Upper lobe of right lung (tissue), 1 donor: ENCODE results near the gene AHR. TPM values are rescaled to one million over a fixed set of nuclear protein-coding genes. Genes with fewer than 3 reads are reported as not detected.

Experiments
- ATAC-seq: fragments of 200-7000 bp; cut with Tn5 transposase; one replicate; pipeline ENCODE4 v1.9.1; 2020; ENCODE audit warnings: mild to moderate bottlenecking, moderate library complexity
- DNase-seq: peaks from one replicate; pipeline ENCODE4 v3.0.0-alpha.2; 2020
- H3K27ac ChIP-seq: fragments of 200-600 bp; one replicate; pipeline ENCODE4 v1.8.0; 2022
- H3K27me3 ChIP-seq: fragments of 200-600 bp; one replicate; pipeline ENCODE4 v1.8.0; 2022; ENCODE audit warnings: mild to moderate bottlenecking
- H3K36me3 ChIP-seq: fragments of 200-600 bp; one replicate; pipeline ENCODE4 v1.8.0; 2022
- H3K4me1 ChIP-seq: fragments of 200-600 bp; one replicate; pipeline ENCODE4 v1.8.0; 2022
- H3K4me3 ChIP-seq: fragments of 200-600 bp; one replicate; pipeline ENCODE4 v1.8.0; 2022; ENCODE audit warnings: mild to moderate bottlenecking
- H3K9me3 ChIP-seq: fragments of 200-600 bp; one replicate; pipeline ENCODE4 v1.8.0; 2022
- CTCF ChIP-seq: fragments of 200-600 bp; IDR thresholded peaks from one replicate; pipeline ENCODE4 v1.8.0; 2022; ENCODE audit warnings: antibody characterized with exemption
- intact Hi-C: fragments of 100-400 bp; cut with DNase I; formaldehyde crosslinking; loops from one replicate; pipeline ENCODE4 v1.11.0; 2022
- total RNA-seq: library from RNA; stranded (reverse); fragmentation: NEBNext Ultra II Directional; extraction: Animal tissue kit (Norgen Biotek cat#: 25700); gene quantifications from one replicate; pipeline ENCODE4 v1.2.1, GENCODE V29; 2021
- donor health status: DM: no; HTN: yes; CAD: no; lungs with severe emphysema.

Gene AHR
- total RNA-seq, 1 donor from 2014 or later = 118 TPM

- no peaks in the 10 kb centered on the region for H3K9me3 ChIP-seq
- TF ChIP-seq CTCF = no peak
- DNase-seq (no peak), ATAC-seq (no peak)
- H3K36me3 ChIP-seq = peaks cover 24% of the 10 kb centered on the region
- intact Hi-C loops = no loop called here
- H3K27ac ChIP-seq = no peak overlapping the region
- no peaks in the 10 kb centered on the region for H3K27me3 ChIP-seq
- peaks cover 34% of the 10 kb centered on the region for H3K4me1 ChIP-seq
- no peak overlapping the region for H3K4me3 ChIP-seq
These were observed 21.0 kb downstream of the AHR start for GRCh38 chr7:17319164-17320101.

DNA sequence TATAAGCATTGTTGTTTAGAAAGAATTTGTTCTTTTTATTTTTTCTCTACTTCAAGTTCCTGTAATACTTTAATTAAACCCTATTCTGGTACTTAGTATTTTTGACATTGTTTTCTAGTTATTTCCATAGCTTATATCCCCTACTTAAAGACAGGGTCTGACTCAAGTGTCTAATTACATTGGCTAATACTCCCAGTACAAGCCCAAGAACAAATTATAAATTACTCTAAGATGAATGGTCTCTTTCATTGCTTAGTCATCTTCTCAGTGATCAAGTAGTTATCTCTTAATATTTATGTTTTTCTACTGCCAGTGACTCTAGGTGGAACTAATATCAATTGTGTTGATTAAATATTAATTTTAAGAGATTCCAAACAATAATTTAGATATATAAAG lies 21.6 kb downstream of the AHR start:
- Histone ChIP-seq H3K4me1 (peaks cover 32% of the 10 kb centered on the region), H3K27me3 (no peaks in the 10 kb centered on the region), H3K4me3 (no peak overlapping the region), H3K36me3 (peaks cover 24% of the 10 kb centered on the region), H3K9me3 (no peaks in the 10 kb centered on the region), H3K27ac (no peak overlapping the region)
- intact Hi-C loops = no loop called here
- TF ChIP-seq CTCF = no peak
- ATAC-seq (no peak), DNase-seq (no peak)

DNA sequence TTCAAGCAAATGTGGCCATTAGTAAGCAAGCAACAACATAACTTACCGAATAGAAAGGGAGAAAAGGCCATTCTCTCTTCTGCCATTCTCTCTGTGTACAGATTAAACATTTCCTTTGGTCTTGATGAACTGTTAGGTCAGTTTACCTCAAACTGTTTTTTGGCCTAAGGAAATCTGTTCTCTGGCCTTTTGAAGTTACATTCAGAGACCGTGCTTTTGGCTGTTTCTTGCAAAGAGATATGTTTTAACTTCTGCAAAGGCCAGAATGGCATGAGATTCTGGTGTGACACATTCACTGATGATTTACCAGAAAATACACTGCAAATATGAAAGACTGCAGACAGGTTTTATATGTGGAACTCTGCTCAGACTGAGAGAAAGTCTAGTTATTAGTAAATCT lies 22.2 kb downstream of the AHR start:
- H3K9me3 ChIP-seq = no peaks in the 10 kb centered on the region
- H3K4me3 ChIP-seq = no peak overlapping the region
- TF ChIP-seq CTCF = no peak
- peak overlapping the region; percentile 26 for H3K27ac ChIP-seq
- peaks cover 24% of the 10 kb centered on the region for H3K36me3 ChIP-seq
- peaks cover 32% of the 10 kb centered on the region for H3K4me1 ChIP-seq
- intact Hi-C loops = no loop called here
- no peak for ATAC-seq
- no peak for DNase-seq
- H3K27me3 ChIP-seq = no peaks in the 10 kb centered on the region

GRCh38 chr7:17325364-17325763 lies 26.9 kb downstream of the AHR start:
- H3K36me3 ChIP-seq = peaks cover 52% of the 10 kb centered on the region
- DNase-seq = no peak
- no peaks in the 10 kb centered on the region for H3K9me3 ChIP-seq
- H3K4me3 ChIP-seq = no peak overlapping the region
- no peak for TF ChIP-seq CTCF
- H3K4me1 ChIP-seq = peaks cover 16% of the 10 kb centered on the region
- no peak for ATAC-seq
- intact Hi-C loops = no loop called here
- no peaks in the 10 kb centered on the region for H3K27me3 ChIP-seq
- H3K27ac ChIP-seq = no peak overlapping the region

- H3K36me3 ChIP-seq = peaks cover 62% of the 10 kb centered on the region
- ATAC-seq = no peak
- intact Hi-C loops = no loop called here
These were observed 27.9 kb downstream of the AHR start for GRCh38 chr7:17326378-17326777.

More at GRCh38 chr7:17326378-17326777, 27.9 kb downstream of the AHR start:
- DNase-seq = no peak
- H3K4me3 ChIP-seq = no peak overlapping the region
- TF ChIP-seq CTCF = no peak
- no peaks in the 10 kb centered on the region for H3K27me3 ChIP-seq
- no peak overlapping the region for H3K27ac ChIP-seq
- no peaks in the 10 kb centered on the region for H3K9me3 ChIP-seq
- peaks cover 7% of the 10 kb centered on the region for H3K4me1 ChIP-seq
